Stimulated activated CD8-positive, alpha-beta memory T cell treated with anti-CD3 and anti-CD28 coated beads, Interleukin-7, amount 100 ng/mL, for 1 hour (primary cell): ENCODE data around the gene BOC.

Experiments used
- DNase-seq, 2 donors: peaks; one replicate each; pipeline ENCODE4 v3.0.0-alpha.2; 2020; ENCODE audit warnings: low read depth in 2 of 2

BOC gene

DNA sequence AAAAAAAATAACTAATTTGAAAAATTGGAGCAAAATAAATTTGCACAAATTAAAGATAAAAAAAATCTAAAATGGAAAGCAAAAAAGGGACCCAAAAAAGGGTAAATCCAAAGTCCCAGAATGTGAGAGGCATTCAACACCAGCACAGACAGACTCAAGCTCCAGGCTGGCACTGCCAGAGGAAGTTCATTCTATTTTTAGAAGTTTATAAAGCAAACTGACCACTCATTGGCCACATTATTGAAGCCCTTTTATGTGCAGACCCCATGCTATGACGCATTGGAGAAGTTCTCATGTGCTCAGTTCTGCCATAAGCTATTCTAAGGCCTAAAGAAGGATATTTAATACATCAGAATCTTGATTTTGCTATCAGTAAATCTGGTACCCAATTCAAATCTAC is 17.6 kb upstream of the BOC start:
- DNase-seq, result no peak

DNA sequence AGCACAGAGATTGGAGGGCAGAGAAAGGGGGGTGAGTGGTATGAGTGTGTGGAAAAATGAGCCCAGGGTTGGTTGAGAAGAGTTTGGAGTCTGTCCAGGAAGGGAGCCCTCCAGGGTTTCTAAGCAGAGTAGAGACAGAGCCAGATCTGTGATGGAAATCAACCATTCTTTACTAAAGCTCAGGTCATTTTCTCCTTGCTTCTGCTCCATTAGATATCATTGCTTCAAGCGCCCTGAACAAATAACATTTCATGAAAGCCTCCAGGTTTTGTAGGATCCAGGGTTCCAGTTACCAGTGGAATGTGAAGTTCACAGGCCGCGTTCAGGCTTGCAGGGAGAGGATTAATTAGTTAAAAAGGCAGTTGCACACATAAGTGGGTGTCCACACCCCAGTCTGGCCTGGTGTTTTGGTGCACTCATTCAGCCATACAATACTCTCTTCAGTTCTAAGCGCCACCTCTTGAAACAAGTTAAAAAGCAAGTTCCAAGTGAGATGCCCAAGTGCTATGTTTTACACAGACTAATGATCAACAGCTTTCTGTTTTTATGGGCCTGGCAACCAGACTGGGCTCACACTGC is 16.4 kb upstream of the BOC start:
- DNase-seq, result no peak

DNA sequence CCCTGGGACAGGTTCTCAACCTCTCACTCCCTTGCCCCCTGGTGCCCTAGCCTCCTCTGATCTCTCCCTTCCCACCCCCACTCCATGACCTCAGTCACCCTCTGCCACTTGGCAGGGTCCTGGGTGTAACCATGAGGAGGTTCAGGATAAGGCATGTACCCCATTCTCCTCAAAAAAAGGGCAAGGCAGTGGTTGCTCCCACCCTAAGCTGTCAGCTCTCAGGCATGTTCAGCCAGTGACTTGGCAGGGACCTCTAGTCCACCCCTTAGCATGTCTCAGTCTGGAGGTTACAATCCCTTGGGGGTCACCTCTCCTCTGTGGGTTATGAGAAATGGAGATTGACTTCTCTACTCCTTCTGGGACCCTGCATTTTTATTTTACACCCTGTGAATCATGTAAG is 11.0 kb upstream of the BOC start:
- DNase-seq, result no peak

DNA sequence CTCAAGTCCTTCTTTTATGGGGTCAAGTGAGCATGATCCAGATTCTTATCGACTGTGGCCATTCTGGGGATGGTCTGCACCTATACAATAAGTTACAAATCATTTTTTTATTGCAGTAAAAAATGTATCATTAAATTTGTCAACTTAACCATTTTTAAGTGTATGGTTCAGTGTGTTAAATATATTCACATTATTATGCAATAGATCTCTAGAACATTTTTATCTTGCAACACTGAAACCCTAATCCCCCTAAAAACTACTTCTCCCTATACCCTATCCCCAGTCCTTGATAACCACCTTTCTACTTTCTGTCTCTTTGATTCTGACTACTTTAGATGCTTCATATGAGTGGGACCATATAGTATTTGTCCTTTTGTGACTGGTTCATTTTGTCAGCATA is 10.4 kb upstream of the BOC start:
- no peak for DNase-seq

DNA sequence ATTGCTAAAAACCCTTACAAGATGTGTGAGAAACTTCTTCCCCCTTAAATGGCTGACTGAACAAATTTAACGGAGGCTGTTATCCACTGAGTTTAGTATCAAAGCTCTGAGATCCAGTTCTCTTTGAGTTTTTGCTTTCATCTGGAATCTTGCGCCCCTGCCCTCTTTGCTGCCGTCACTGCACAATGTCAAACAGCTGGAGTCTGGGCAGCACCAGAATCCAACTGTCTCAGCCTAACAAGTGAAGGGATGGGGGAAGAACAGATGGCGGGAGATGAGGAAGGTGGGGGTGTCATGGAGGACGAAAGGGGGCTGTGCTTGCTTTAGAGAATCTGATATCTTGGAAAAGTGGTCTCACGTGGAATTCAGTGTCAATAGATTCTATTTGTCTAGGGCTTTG is 7.0 kb upstream of the BOC start:
- DNase-seq, result no peak

DNA sequence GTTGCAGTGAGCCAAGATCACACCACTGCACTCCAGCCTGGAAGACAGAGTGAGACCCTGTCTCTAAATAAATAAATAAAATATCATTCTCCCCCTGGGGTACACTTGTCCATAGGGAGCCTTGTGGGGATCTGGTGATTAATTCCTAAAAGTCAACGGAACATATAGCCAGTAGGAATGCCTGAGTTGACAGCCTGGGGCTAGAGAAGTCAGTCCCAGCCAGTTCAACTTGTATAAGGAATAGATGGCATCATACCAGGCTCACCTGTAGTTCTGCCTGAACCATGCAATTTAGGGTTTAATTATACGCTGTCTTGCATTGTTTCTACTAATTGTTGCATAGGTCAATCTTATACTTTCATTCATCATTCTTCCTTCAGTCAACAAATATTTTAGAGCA is 5.9 kb upstream of the BOC start:
- DNase-seq, result no peak

DNA sequence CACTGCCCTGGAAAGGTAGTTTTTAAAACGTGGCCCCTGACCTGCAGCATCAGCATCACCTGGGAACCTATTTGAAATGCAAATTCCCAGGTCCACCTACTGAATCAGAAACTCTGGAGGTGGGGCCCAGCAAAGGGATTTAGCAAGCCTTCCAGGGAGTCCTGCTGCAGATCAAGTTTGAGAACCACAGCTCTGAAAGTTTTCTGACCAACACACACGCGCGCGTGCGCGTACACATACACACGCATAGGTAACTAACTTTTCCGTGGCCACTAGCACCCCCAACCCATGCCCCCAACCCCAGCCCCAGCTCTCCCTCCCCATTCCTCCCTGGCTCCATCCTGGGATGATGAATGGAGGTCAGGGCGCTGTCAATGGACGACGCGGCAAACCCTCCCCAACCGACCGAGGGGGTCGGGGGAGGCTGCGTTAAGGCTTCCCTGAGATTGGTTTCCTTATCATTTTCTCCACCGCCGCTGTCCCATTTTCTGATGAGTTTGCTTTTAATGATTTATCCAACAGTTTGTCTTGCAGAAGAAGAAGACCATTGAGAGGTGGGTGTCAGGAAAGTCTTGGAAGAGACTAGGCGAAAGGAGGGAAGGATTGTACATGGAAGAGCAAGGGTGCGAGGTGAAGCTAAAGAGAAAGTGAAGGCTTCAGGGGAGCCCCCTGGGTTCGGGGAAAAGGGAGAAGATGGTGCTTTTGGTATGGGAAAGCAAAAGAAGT is 590 bp upstream of the BOC start:
- DNase-seq, result no peak

DNA sequence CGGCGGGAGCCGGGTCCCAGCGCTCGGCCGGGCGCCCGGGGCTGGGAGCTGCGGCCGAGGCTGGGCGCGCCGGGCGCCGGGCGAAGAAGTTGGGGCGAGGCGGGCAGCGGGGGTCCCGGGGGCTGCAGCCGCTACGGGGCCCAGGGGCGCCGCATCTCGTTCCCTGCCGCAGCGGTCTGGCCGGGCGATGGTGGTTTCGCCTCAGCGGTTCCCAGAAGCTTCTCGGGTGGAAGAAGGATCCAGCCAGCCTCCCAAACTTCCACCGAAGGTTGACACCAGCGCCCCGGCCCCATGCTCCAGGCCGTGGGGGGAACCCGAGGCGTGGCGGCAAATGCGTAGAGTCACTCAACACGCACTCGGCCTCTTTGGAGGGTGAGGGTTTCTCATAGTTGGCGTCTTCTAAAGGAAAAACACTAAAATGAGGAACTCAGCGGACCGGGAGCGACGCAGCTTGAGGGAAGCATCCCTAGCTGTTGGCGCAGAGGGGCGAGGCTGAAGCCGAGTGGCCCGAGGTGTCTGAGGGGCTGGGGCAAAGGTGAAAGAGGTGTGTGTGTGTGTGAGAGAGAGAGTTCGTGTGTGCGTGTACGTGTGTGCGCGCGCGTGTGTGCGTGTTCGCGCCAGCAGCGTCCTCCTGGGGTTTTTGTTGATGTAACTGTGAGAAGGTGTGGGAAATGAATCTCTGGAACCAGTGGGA is 940 bp downstream of the BOC start:
- DNase-seq, result no peak

DNA sequence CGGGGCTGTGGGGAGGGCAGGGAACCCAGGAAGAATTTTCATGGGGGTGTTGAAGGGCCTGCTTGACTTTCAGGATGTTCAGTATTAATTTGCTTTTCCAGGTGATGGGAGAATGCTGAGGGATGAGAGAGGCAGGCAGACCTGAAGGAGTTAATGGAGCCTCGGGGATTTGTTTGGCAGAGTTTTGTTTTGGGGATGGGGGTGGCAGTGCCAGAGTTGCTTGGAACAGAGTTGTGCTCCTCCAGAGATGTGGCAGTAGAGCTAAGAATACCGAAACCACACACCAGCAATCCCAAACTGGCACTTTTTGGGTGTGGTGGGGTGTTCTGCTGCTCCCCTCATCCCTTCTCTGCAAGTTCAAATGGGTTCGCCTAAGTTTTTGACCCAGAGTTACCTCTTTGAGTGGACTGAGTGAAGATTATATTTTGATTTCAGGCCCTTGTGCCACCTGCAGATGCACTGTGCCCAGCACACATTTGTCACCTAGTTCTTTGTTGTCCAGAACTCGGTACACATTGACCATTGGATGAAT is 1.6 kb downstream of the BOC start:
- no peak for DNase-seq

DNA sequence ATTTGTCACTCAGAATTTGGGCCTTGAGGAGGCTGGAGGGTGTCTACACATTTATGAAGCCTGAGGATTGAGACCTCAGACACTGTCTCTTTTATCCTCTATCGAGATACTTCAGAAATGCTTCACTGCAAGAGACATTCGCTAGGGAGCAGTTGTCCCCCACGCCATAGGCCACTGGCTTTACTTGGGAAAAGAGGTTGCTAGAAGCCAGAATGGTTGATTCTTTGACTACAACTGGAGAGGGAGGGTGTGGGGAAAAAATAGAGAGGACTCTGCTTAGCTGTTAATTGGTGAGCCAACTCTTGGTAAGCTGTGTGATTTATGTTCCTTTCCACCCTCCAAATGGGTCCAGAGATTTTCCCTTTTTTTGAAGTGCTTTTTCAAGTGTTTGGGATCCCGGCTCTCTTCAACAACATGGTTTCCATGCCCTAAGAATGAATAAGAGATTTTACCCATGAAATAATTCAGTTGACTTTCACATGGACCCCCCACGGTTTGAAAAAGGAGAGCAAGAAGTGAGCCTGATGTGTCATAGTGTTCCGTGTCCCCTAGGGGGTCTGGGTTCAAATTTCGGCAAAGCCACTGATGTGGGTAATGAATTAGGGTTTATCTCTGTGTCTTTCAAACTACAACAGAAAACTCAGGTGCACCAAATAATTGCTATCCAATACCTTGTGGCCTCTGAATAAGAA is 2.7 kb downstream of the BOC start:
- DNase-seq, result no peak

DNA sequence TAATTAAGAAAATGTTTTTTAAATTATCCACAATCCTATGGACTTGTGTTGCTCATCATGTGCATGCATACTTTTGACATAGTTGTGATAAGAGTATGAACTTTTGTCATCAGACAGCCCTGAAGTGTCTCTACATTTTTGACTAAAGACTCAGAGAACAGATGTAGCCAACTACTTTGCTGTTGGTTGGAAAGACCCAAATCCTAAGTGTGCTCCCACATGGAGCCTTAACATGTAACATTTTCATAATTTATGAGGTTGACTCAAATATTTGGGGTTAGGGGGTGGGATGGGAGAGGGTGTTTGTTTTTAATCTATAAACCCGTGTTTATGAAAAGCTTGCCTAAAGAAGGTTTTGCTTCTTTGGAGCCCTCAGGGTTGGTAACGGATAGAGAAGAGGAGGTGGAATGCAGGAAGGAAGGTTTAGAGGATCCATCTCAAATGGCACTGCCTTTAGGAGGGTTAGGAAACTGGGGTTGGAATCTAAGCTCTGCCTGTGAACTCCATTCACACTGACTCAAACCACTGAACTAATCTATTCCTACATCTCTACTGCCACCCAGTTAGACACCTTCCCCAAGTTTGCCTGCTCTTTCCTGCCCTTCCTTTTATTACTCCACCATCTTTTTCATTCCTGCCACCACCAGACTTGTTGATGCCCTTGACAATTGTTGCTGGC is 3.7 kb downstream of the BOC start:
- no peak for DNase-seq

DNA sequence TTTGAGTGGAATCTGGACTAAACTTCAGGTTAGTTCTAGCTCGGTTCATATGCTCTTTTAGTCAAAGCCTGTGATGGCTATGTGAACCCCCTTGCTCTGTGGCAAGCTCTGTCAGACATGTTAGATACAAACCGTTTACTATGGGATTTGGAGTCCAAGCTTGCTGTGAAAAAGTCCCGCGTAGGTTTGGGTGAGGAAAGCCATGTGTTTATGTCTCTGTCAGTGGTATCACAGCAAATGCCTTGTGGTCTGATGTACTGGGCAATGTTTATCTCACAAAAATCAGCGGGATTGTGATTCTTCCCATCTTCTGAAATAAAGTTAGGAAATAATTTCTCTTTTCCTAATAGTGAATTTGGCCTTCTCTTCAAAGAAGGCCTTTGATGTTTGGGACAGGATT is 5.0 kb downstream of the BOC start:
- DNase-seq, result no peak

DNA sequence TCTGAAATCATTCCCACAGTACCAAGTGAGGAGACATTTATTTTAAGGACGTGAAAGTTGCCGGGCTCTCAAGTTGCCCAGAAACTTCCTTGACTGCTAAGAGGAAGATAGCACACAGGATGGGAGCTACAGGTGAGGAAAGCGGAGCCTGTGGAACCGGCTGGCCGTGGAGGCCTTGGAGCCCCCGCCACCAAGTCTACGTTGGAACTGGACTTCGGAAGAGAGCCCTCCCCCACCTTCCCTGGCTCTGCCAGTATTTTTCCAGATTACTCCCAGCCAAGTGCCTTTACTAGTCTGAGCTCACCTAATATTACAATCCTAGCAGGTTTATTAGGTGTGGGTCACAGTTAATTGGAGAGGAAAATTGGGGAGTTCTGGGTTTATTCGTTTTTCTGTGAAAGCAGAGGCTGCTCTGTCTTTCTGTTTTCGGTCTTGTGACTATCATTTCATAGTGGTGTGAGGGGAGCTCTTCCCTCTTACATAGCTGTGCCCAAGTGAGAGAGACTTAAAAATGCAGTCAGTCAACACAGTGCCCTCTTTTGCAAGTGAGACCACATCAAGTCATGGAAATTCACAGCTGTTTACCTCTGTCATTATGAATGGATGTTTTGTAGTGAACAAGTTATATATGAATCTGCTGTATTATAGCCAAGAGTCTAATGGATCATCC is 6.8 kb downstream of the BOC start:
- no peak for DNase-seq

DNA sequence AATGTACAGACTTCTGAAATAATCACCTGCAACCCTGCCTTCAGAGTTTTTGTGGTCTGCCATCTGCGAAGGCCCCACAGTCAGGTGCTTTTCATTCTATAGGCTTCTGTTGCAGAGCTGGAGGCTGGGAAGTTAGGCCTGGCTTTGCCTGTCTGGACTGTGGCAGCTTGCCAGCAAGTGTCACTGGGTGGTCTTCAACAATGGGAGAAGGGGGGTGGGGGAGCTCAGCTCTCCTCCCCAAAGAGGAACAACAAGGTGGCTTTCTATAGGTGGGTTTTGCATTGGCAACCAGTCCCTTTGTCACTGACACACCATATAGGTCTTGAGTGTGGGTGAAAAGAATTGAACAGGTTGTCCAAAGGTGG is 7.3 kb downstream of the BOC start:
- no peak for DNase-seq

DNA sequence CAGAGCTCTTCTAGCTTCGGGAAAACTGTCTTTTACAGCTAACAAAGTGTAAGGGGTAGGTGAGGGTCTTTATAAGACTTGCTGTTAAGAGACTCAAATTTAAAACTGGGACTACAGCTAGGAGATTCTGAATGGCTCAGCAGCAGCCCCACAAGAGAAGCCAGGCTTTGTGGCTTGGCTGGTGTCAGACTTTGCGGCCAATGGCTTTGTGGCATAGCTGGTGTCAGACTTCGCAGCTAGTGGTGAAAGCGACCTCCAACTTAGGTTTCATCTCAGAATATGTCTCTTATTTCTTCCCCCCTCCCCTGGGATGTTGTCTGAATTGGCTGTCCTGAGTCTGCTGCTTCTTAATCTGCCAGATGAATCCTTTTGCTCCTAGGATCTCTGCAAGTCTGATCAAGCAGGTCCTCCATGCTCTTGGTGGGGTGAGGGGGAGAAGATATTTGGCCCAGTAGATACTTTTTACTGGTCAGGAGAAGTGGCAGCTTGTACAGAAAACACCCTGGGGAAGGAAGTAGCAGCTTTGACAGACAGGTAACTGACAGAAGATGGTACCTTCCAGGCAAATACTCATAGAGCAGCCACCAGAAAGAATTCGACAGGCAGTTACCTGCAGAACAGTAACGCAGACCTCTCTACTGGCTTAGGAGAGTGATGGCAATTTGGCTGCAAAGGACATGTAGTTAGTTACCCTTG is 8.4 kb downstream of the BOC start:
- DNase-seq, result no peak

DNA sequence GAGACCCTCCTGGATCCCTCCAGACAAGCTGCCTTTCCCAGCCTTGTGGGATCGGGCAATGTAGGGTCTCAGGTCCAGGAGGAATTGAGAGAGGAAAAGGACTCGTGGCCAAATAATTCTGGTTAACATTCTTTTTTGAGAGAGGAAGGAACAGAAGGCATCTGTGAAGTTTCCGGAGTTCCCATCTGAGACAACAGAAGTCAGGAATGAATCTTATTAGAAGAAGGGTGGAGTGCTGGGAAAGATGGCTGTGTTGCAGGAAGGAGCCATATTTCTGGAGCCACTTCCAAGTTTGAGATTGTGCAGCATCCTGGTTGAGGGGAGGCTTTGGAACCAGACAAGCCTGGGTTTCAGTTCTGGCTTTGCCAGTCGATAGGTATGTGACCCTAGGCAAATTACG is 9.4 kb downstream of the BOC start:
- no peak for DNase-seq

DNA sequence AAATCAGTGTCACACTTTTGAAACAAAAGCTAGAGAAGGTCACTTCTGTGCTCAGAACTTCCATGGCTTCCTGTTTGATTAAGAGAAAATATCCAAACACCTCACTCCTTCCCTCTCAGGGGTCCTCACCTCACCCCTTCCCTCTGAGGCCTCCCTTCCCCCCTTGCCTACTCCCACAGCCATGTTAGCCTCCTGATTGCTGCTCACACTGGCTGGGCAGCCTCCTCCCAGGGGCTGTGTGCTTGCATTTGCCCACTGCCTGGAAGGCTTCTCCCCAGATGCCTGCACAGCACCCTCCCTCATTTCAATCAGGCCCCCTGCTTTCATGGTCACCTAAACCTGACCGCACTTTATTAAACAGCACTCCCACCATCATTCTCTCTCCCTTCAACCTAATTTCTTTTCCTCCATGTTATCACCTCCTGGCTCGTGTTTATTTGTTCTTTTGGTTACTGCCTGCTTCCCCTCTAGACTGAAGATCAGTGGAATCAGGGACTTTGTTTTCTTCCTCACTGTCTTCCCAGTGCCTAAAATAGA is 10.4 kb downstream of the BOC start:
- no peak for DNase-seq

DNA sequence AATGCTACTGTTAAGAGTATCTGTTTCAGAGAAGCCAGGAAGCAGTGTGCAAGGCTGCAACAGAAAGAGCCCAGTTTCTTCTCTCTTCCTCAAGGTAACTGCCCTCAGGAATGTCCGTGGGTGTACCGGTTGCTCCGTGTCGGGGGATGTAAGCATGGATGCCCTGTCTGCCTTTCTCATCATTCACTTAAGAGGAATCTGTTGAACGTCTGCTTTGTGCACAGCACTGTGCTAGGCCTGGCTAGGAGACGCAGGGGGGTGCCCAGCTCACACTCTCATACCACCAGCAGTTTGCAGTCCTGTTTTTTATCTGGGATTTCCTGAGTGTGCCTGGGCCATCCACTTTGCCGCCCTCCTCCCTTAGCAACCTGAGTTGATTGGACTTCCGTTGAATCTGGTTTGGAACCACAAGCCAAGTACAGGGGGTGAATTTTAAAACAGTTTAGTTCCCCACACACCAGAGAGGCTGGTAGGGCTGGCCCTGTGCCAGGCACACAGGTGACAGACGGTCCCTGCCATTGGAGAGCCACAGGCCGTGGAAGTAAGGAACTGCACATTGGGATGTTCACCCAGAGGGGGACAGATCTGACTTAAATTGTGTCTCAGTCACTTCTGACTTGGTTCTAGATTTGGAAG is 11.2 kb downstream of the BOC start:
- no peak for DNase-seq

DNA sequence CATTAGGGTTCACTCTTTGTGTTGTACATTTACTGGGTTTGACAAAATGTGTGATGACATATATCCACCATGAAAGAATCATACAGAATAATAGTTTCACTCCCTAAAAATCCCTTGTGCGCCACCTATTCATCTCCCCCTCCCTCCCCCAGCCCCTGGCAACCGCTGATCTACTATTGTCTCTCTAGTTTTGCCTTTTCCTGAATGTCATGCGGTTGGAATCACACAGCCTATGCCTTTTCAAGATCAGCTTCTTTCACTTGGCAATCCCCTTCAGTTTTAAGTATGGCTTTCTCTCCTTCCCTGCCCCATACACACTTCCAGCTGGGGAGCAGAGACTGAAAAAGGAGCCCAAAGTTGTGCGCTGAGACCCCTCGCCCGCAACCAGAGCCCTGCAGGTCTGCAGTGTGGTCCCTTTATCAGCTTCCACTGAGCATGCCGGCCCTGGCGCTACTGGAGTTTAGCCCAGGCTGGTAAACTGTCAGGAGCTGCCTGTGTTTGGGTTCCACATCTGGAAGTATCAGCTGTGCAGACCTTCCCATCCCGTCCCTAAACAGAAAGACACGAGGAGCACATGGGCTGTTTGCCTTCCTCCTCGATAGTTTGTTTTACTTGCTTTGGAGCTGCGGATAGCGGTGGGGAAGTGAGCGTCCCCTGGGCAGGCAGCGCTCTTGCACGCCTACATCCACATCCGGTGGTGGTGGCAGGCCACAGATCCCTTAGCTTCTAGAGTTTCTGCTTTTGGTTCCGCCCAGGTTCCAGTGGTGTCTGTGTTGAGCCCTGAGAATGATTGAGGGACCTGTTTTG is 12.3 kb downstream of the BOC start:
- no peak for DNase-seq
